GM19328 (cell line): ENCODE results near the gene POLR3E.
"Not testable (repeated sequence)": the region's sequence is repeated elsewhere in the genome, so short reads cannot be mapped to it uniquely, and the experiment has no call there.

ENCODE experiments used
- ATAC-seq: cut with Tn5 transposase; IDR thresholded peaks from one replicate; pipeline ENCODE4 v1.9.1; 2021; ENCODE audit warnings: mild to moderate bottlenecking, moderate library complexity; ENCODE audit not compliant: unreplicated experiment

Gene POLR3E

DNA sequence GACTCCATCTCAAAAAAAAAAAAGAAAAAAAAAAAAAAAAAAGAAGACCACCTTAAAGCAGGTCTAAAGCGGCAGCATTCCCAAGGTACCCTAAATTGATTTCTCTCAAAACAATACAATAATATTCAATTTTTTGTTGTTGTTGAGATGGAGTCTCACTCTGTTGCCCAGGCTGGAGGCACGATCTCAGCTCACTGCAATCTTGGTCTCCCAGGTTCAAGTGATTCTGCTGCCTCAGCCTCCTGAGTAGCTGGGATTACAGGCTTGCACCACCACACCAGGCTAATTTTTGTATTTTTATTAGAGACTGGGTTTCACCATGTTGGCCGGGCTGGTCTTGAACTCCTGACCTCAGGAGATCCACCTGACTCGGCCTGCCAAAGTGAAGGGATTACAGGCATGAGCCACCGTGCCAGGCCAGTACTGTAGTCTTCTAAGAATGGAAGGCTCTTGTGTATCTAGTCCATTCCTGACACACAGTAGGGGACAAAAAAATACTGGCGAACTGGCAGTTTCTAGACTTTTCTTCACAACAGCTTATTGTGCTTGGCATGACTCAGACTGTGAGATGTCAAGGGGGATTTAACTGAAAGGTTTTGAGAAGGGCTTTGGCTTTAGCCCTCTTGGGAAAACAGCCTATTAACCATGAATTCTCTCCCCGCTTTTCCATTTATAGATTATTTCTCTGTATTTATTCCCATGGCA lies 59.9 kb downstream of the POLR3E start:
- ATAC-seq, result no peak

- ATAC-seq, result no peak
These were observed 60.4 kb downstream of the POLR3E start for GRCh38 chr16:22357635-22357971.

DNA sequence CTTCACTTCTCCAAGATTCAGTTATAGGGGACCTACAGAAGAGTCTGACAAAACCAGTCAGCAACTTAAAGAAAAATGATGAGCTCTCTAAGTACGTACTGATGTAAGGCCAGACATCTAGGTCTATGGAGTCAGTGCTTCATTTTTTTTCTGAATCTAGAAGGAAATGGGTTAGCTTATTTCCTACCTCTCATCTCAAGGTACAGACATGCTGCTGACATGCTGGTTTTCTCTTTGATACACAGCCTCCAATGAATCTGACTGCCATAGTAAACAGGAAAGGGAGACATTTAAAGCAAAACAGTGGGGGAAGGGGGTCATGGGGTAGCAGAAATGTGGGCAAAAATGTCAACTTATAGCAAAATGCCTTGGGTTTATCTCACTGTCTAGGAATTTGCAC lies 60.8 kb downstream of the POLR3E start:
- ATAC-seq, result no peak

GRCh38 chr16:22359679-22360078 lies 62.5 kb downstream of the POLR3E start:
- ATAC-seq, result no peak

GRCh38 chr16:22360963-22361659 lies 63.9 kb downstream of the POLR3E start:
- ATAC-seq, result no peak

- no peak for ATAC-seq
These were observed 67.0 kb downstream of the POLR3E start for GRCh38 chr16:22364241-22364640.

GRCh38 chr16:22366371-22366770 lies 69.2 kb downstream of the POLR3E start:
- ATAC-seq, result no peak

DNA sequence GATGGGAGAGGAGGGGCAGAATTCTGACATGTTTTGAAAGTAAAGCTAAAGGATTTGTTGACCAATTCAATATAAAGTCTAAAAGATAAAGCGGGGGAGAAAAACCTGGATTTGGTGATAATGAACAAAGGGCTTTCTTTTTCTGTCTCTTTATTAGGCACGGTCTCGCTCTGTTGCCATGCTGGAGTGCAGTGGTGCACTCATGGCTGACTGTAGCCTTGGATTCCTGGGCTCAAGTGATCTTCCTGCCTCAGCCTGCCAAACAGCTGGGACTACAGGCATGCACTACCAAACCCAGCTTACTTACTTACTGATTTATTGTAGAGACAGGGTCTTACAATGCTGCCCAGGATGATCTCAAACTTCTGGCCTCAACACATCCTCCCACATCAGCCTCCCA lies 69.7 kb downstream of the POLR3E start:
- no peak for ATAC-seq

GRCh38 chr16:22368200-22368826 lies 71.1 kb downstream of the POLR3E start:
- not testable (repeated sequence) for ATAC-seq

DNA sequence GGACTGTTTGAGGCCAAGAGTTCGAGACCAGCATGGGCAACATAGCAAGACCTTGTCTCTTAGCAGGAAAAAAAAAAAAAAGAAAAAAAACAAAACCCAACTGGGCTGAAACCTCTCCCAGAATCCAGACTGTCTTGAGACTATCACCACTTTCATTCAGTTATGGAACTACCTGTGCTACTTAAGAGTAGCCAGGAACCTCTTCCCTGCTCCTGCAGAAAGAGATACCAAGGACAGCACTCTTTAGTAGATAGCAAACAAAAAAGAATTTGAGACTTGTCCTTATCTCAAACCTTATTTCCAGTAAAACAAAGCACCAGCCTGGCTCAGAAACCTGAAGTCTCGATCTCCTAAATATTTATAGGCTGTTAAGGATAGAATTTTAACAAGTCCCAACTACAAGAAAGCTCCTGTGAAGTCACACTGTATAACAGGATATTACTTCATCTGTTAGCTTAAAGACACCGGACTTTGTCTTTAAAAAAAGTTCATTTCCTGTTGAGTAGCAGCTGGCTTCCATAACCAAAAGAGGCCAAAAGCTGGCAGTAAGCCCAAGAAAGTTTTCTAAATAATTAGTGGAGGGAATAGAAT lies 72.1 kb downstream of the POLR3E start:
- ATAC-seq, result no peak

DNA sequence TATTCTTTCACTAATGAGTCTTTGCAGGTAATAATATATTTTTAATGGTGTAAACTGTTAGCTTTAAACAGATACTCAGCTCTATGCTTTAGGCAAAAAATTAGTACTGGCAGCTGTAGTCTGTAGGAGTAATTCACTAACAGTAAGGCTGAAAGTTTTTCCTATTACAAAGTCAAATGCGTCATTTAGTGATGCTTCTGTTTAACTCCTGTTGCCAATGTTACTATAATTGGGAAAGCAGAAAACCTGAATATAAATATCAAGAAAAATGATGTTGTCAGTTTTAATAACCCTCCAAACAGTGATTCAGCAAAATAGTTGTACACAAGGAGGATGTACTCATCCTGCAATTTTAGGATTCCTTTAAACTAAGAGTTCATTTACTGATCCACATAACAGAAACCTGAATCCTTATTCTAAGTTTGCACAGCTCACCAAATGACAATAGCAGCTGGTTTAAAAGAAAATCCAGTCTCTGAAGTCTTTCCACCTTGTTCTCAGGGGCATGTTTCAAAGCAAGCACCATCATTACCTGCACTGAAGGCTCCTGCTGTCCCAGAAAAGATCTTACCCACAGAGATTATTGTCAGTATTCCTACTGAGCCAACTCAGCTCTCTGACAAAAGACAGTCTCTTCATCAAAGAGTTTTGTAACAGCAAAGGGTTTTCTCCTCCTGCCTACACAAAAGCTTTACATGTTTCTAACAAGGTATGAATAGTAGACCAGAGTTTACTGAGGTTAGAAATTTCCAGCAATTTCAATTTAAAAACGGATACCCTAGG lies 73.0 kb downstream of the POLR3E start:
- ATAC-seq, result no peak

GRCh38 chr16:22372882-22373661 lies 75.9 kb downstream of the POLR3E start:
- ATAC-seq, result no peak

GRCh38 chr16:22373662-22374310 lies 76.6 kb downstream of the POLR3E start:
- ATAC-seq, result peak; percentile 19

- ATAC-seq, result peak; percentile 94
These were observed 77.3 kb downstream of the POLR3E start, which contains the start of gene CDR2 for GRCh38 chr16:22374311-22375116. Gene CDR2, minus strand, starts transcription at chr16:22374619. Its CDS starts 310 bp downstream, at chr16:22374309.

DNA sequence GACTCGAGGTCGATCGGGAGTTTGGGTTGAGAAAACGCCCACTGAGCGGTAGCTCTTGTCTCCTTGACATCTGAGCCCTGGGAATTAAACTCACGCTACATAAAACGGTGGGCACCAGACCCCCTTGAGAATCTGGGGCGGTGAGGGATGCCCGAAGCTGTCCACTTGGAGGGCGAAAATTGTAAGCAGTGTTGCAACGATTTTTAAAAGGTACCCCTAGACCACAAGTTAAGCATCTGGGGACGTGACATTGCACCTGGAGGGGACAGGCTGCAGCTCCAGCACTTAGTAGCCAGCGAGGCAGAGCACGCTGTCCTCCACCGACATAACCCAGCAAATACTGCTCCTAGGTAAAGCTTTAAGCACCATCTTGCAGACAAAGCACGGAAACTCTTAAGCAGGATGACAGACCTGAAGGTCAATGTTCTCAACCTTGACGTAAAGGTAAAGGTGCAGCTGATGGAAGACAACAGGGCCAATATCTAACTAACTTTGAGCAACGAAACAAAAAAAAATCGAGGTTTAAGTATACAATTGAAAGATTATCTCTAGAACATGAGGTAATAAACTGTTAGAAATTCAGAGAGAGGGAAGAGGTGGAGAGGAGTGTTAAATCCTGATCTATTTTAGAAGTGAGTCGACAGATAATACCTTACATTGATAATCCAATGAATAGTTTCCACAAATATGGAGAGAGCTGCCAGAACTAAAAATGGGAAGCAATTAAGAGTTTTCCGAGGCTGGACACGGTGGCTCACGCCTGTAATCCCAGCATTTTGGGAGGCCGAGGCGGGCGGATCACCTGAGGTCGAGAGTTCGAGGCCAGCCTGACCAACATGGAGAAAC lies 78.1 kb downstream of the POLR3E start:
- ATAC-seq, result no peak

- ATAC-seq, result no peak
These were observed 78.9 kb downstream of the POLR3E start for GRCh38 chr16:22375963-22376640.

GRCh38 chr16:22379656-22380055 lies 82.4 kb downstream of the POLR3E start:
- ATAC-seq, result no peak
